Endothelial cell of umbilical vein (primary cell): ENCODE results near the gene CLTCL1. TPM values are rescaled to one million over a fixed set of nuclear protein-coding genes. Genes with fewer than 3 reads are reported as not detected.

Source experiments
- BruUV-seq: library from RNA; stranded (reverse); fragments of 400-500 nt; replicated peaks from 2 replicates; lab custom pipeline; 2021; lab: Mats Ljungman, UMichigan
- CTCF ChIA-PET: fragments of 300-600, 350-600 bp; sonication (Branson Sonifier 250); formaldehyde crosslinking; loops from one replicate; lab custom pipeline; 2021; ENCODE audit warnings: antibody characterized with exemption, inconsistent platforms; lab: Charles Lee
- POLR2A ChIA-PET: fragments of 300-600, 350-600 bp; sonication (Branson Sonifier 250); formaldehyde crosslinking; loops from one replicate; lab custom pipeline; 2021; ENCODE audit warnings: antibody characterized with exemption, inconsistent platforms; lab: Charles Lee
- DNase-seq: peaks from one replicate; pipeline ENCODE4 v3.0.0-alpha.2; 2011; ENCODE audit warnings: low read depth, low spot score
- FAIRE-seq: peaks from 2 replicates; lab custom pipeline; 2011; peaks lifted over from hg19 to GRCh38; lab: Jason Lieb, UNC
- H2AFZ ChIP-seq: 2 replicates; pipeline ENCODE4 v1.6.0; 2012; ENCODE audit warnings: low read depth, low read length, control low read depth, inconsistent platforms
- H3K27ac ChIP-seq: 2 replicates; pipeline ENCODE4 v1.5.1; 2011; ENCODE audit warnings: low read depth, mild to moderate bottlenecking, control low read depth, low read length, moderate library complexity; ENCODE audit not compliant: insufficient read depth
- H3K27me3 ChIP-seq, 2 experiments: 2 replicates each; pipeline versions ENCODE4 v1.6.0 to v1.6.1; 2011; ENCODE audit warnings: low read length in 2 of 2, mixed read lengths in 1 of 2; ENCODE audit not compliant: control insufficient read depth in 2 of 2, insufficient read depth in 2 of 2
- H3K36me3 ChIP-seq, 2 experiments: 2 replicates in 1 of 2; 3 replicates in 1 of 2; pipeline ENCODE4 v1.5.1; 2011; ENCODE audit warnings: low read length in 2 of 2, mild to moderate bottlenecking in 1 of 2, moderate library complexity in 1 of 2; ENCODE audit not compliant: control insufficient read depth in 2 of 2, insufficient read depth in 2 of 2; ENCODE audit errors: extremely low read depth in 1 of 2
- H3K4me1 ChIP-seq: 3 replicates; pipeline ENCODE4 v1.5.1; 2011; ENCODE audit warnings: mild to moderate bottlenecking, low read length; ENCODE audit not compliant: control insufficient read depth, insufficient read depth; ENCODE audit errors: extremely low read depth
- H3K4me2 ChIP-seq: 2 replicates; pipeline ENCODE4 v1.6.1; 2011; ENCODE audit warnings: low read length, control low read depth, mixed read lengths; ENCODE audit not compliant: insufficient read depth
- H3K4me3 ChIP-seq, 3 experiments: fragments of 200-600 bp in 1 of 3; sonication (generic), shearing (Covaris generic) in 1 of 3; replicated peaks in 1 of 3; 2 replicates each; pipeline ENCODE4 v1.5.1; 2011 to 2016; ENCODE audit warnings: control low read depth in 3 of 3, low read length in 3 of 3, mild to moderate bottlenecking in 2 of 3, inconsistent platforms in 1 of 3, low read depth in 1 of 3, moderate library complexity in 1 of 3; ENCODE audit not compliant: insufficient read depth in 1 of 3
- H3K79me2 ChIP-seq: 2 replicates; pipeline ENCODE4 v1.6.0; 2012; ENCODE audit warnings: low read length, inconsistent platforms; ENCODE audit not compliant: control insufficient read depth, insufficient read depth
- H3K9ac ChIP-seq: replicated peaks from 2 replicates; pipeline ENCODE3; 2011; ENCODE audit warnings: low read length, control low read depth; ENCODE audit not compliant: insufficient read depth; ENCODE audit errors: extremely low read depth
- H3K9me1 ChIP-seq: replicated peaks from 3 replicates; pipeline ENCODE4 v1.6.0; 2011; ENCODE audit warnings: mild to moderate bottlenecking, low read length; ENCODE audit not compliant: control insufficient read depth, insufficient read depth; ENCODE audit errors: extremely low read depth
- H3K9me3 ChIP-seq: replicated peaks from 2 replicates; pipeline ENCODE4 v1.5.1; 2012; ENCODE audit warnings: low read length, inconsistent platforms; ENCODE audit not compliant: control insufficient read depth, insufficient read depth
- H4K20me1 ChIP-seq: replicated peaks from 2 replicates; pipeline ENCODE3; 2011; ENCODE audit warnings: mild to moderate bottlenecking, low read length; ENCODE audit not compliant: control insufficient read depth, insufficient read depth; ENCODE audit errors: extremely low read depth
- EZH2 ChIP-seq: IDR thresholded peaks from 2 replicates; pipeline ENCODE4 v1.6.1; 2012; ENCODE audit warnings: borderline replicate concordance, low read depth, mild to moderate bottlenecking, moderate library complexity, low read length, inconsistent platforms; ENCODE audit not compliant: severe bottlenecking
- FOS ChIP-seq: IDR thresholded peaks from 2 replicates; pipeline ENCODE4 v1.6.1; 2011; ENCODE audit warnings: mild to moderate bottlenecking, low read length, moderate library complexity, borderline replicate concordance; ENCODE audit not compliant: insufficient read depth
- GATA2 ChIP-seq: IDR thresholded peaks from 2 replicates; pipeline ENCODE4 v1.7.0; 2011; ENCODE audit warnings: low read depth, mild to moderate bottlenecking, moderate library complexity, mixed read lengths, low read length; ENCODE audit not compliant: insufficient read length, insufficient read depth
- JUN ChIP-seq: IDR thresholded peaks from 2 replicates; pipeline ENCODE4 v1.6.1; 2011; ENCODE audit warnings: borderline replicate concordance, low read depth; ENCODE audit not compliant: insufficient read length, insufficient read depth
- MYC ChIP-seq: IDR thresholded peaks from one replicate; pipeline ENCODE4 v1.6.1; 2011; ENCODE audit warnings: mild to moderate bottlenecking, low read depth, low read length
- POLR2A ChIP-seq: IDR thresholded peaks from 2 replicates; pipeline ENCODE4 v1.6.1; 2012; ENCODE audit warnings: low read depth, mild to moderate bottlenecking, control low read depth, low read length
- POLR2AphosphoS5 ChIP-seq: IDR thresholded peaks from 2 replicates; pipeline ENCODE4 v1.6.1; 2012; ENCODE audit warnings: low read depth, mild to moderate bottlenecking, control low read depth, low read length, moderate library complexity; ENCODE audit not compliant: insufficient read depth
- dilution Hi-C: fragments of 300-500 bp; cut with MboI; formaldehyde crosslinking; loops from one replicate; pipeline ENCODE4 v1.15.0; 2019; ENCODE audit warnings: low sequenced_read_pairs; ENCODE audit not compliant: extremely low pct_ligation_motif_present
- intact Hi-C: fragments of 100-400 bp; cut with micrococcal nuclease; formaldehyde crosslinking; loops from one replicate; pipeline ENCODE4 v1.10.0; 2022
- polyA plus RNA-seq, 4 experiments: library from polyadenylated mRNA; depleted of rRNA in 3 of 4; stranded (reverse) in 3 of 4; unstranded in 1 of 4; fragments of >200 nt; gene quantifications; 2 replicates each; pipeline versions ENCODE4 v1.2.1 to v1.2.3, GENCODE V29; 2011 to 2012; ENCODE audit warnings: missing spikeins in 1 of 4
- total RNA-seq: library from RNA; stranded (reverse); gene quantifications from 2 replicates; pipeline ENCODE4 v1.2.3, GENCODE V29; 2021
- TF ChIP-seq, protein P1 (sequence below): IDR thresholded peaks from 2 replicates; pipeline ENCODE4 v1.6.1; 2011; ENCODE audit not compliant: insufficient read depth, insufficient read length
- TF ChIP-seq, protein P2 (sequence below), 2 donors: IDR thresholded peaks; 1 replicate in 1 of 2; 2 replicates in 1 of 2; pipeline ENCODE4 v1.5.1; 2011; ENCODE audit warnings: low read length in 2 of 2, mild to moderate bottlenecking in 2 of 2, moderate library complexity in 2 of 2, control low read depth in 1 of 2, inconsistent platforms in 1 of 2, low read depth in 1 of 2; ENCODE audit not compliant: insufficient read depth in 1 of 2; ENCODE audit errors: extremely low read depth in 1 of 2

CLTCL1 gene
- total and polyA plus RNA-seq, 2 donors (not counting 3 experiments of a cell fraction or from before 2014, with no cell fraction given), result 5.0 to 6.2 TPM

GRCh38 chr22:19143212-19143611 is 148.3 kb downstream of the CLTCL1 start:
- peaks cover 11 to 33% of the 10 kb centered on the region in 2 experiments for H3K36me3 ChIP-seq
- BruUV-seq, result no TSS peak
- H3K9me1 ChIP-seq, result no peaks in the 10 kb centered on the region
- peaks cover 7% of the 10 kb centered on the region for H3K4me1 ChIP-seq
- intact Hi-C loops (no loop called here), dilution Hi-C loops (no loop called here)
- no peak overlapping the region for H3K27ac ChIP-seq
- no peaks in the 10 kb centered on the region for H4K20me1 ChIP-seq
- ChIA-PET CTCF (interaction anchor here (1.6 to 2.0 kb wide), 3 partner anchors 12 to 32 kb away, joined by 4 to 12 read pairs (median 5); partner anchors contain the start of gene TSSK2), POLR2A (no interaction called here)
- FAIRE-seq, result no peak
- H2AFZ ChIP-seq, result no peak overlapping the region
- H3K9me3 ChIP-seq, result no peaks in the 10 kb centered on the region
- DNase-seq, result no peak
- H3K9ac ChIP-seq, result no peak overlapping the region
- H3K4me3 ChIP-seq, result no peak overlapping the region
- TF ChIP-seq, protein P1, sequence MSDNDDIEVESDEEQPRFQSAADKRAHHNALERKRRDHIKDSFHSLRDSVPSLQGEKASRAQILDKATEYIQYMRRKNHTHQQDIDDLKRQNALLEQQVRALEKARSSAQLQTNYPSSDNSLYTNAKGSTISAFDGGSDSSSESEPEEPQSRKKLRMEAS, result no peak
- TF ChIP-seq POLR2AphosphoS5 (no peak), MYC (no peak), FOS (no peak), POLR2A (no peak), JUN (no peak), EZH2 (no peak), GATA2 (no peak)
- TF ChIP-seq, protein P2, sequence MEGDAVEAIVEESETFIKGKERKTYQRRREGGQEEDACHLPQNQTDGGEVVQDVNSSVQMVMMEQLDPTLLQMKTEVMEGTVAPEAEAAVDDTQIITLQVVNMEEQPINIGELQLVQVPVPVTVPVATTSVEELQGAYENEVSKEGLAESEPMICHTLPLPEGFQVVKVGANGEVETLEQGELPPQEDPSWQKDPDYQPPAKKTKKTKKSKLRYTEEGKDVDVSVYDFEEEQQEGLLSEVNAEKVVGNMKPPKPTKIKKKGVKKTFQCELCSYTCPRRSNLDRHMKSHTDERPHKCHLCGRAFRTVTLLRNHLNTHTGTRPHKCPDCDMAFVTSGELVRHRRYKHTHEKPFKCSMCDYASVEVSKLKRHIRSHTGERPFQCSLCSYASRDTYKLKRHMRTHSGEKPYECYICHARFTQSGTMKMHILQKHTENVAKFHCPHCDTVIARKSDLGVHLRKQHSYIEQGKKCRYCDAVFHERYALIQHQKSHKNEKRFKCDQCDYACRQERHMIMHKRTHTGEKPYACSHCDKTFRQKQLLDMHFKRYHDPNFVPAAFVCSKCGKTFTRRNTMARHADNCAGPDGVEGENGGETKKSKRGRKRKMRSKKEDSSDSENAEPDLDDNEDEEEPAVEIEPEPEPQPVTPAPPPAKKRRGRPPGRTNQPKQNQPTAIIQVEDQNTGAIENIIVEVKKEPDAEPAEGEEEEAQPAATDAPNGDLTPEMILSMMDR (IDR thresholded peaks at IDR 0.05; ENCODE audit: extremely low read depth in 1 of 2, insufficient read depth in 1 of 2, low read depth in 1 of 2, low read length in 2 of 2), result no peak
- no peak overlapping the region for H3K4me2 ChIP-seq
- peaks cover 9 to 13% of the 10 kb centered on the region in 2 experiments for H3K27me3 ChIP-seq
- peaks cover 11% of the 10 kb centered on the region for H3K79me2 ChIP-seq
